ENCODE data around the gene F7. TPM values are rescaled to one million over a fixed set of nuclear protein-coding genes. Genes with fewer than 3 reads are reported as not detected.

F7 gene
- total and polyA plus RNA-seq, 2 donors (not counting 3 experiments of a cell fraction or from before 2014, with no cell fraction given): not detected

GRCh38 chr13:113083402-113084061 lies 22.1 kb upstream of the F7 start:
- H3K36me3 ChIP-seq (ENCODE audit: control insufficient read depth in 2 of 2, extremely low read depth in 1 of 2, insufficient read depth in 2 of 2, low read length in 2 of 2): no peaks in the 10 kb centered on the region
- H3K27ac ChIP-seq (ENCODE audit: insufficient read depth, low read depth, low read length): no peak overlapping the region
- dilution Hi-C loops (cut with MboI; ENCODE audit: extremely low pct_ligation_motif_present, low sequenced_read_pairs) (no loop called here), intact Hi-C loops (cut with micrococcal nuclease) (no loop called here)
- ChIA-PET POLR2A (no interaction called here), CTCF (no interaction called here)
- no peaks in the 10 kb centered on the region for H3K4me1 ChIP-seq (ENCODE audit: control insufficient read depth, extremely low read depth, insufficient read depth, low read length)
- no peak overlapping the region for H2AFZ ChIP-seq (ENCODE audit: low read depth, low read length)
- no peaks in the 10 kb centered on the region for H4K20me1 ChIP-seq (replicated peaks; ENCODE audit: control insufficient read depth, extremely low read depth, insufficient read depth, low read length)
- H3K9ac ChIP-seq (replicated peaks; ENCODE audit: extremely low read depth, insufficient read depth, low read length): no peak overlapping the region
- FAIRE-seq (no peak), DNase-seq (ENCODE audit: low read depth, low spot score) (no peak)
- BruUV-seq (replicated peaks): no TSS peak
- H3K9me3 ChIP-seq (replicated peaks; ENCODE audit: control insufficient read depth, insufficient read depth, low read length): no peaks in the 10 kb centered on the region
- TF ChIP-seq JUN (IDR thresholded peaks at IDR 0.05; ENCODE audit: borderline replicate concordance, insufficient read depth, insufficient read length, low read depth) (no peak), POLR2A (IDR thresholded peaks at IDR 0.05; ENCODE audit: low read depth, low read length) (no peak), EZH2 (IDR thresholded peaks at IDR 0.05; ENCODE audit: borderline replicate concordance, low read depth, low read length, severe bottlenecking) (no peak), POLR2AphosphoS5 (IDR thresholded peaks at IDR 0.05; ENCODE audit: insufficient read depth, low read depth, low read length) (no peak), GATA2 (IDR thresholded peaks at IDR 0.05; ENCODE audit: insufficient read depth, insufficient read length, low read depth, low read length) (no peak), MYC (IDR thresholded peaks at IDR 0.05; ENCODE audit: low read depth, low read length) (no peak), FOS (IDR thresholded peaks at IDR 0.05; ENCODE audit: borderline replicate concordance, insufficient read depth, low read length) (no peak)
- TF ChIP-seq, protein P1, sequence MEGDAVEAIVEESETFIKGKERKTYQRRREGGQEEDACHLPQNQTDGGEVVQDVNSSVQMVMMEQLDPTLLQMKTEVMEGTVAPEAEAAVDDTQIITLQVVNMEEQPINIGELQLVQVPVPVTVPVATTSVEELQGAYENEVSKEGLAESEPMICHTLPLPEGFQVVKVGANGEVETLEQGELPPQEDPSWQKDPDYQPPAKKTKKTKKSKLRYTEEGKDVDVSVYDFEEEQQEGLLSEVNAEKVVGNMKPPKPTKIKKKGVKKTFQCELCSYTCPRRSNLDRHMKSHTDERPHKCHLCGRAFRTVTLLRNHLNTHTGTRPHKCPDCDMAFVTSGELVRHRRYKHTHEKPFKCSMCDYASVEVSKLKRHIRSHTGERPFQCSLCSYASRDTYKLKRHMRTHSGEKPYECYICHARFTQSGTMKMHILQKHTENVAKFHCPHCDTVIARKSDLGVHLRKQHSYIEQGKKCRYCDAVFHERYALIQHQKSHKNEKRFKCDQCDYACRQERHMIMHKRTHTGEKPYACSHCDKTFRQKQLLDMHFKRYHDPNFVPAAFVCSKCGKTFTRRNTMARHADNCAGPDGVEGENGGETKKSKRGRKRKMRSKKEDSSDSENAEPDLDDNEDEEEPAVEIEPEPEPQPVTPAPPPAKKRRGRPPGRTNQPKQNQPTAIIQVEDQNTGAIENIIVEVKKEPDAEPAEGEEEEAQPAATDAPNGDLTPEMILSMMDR (IDR thresholded peaks at IDR 0.05; ENCODE audit: extremely low read depth in 1 of 2, insufficient read depth in 1 of 2, low read depth in 1 of 2, low read length in 2 of 2): no peak
- TF ChIP-seq, protein P2, sequence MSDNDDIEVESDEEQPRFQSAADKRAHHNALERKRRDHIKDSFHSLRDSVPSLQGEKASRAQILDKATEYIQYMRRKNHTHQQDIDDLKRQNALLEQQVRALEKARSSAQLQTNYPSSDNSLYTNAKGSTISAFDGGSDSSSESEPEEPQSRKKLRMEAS (IDR thresholded peaks at IDR 0.05; ENCODE audit: insufficient read depth, insufficient read length): no peak
- no peaks in the 10 kb centered on the region for H3K9me1 ChIP-seq (replicated peaks; ENCODE audit: control insufficient read depth, extremely low read depth, insufficient read depth, low read length)
- H3K27me3 ChIP-seq (ENCODE audit: control insufficient read depth in 2 of 2, insufficient read depth in 2 of 2, low read length in 2 of 2): no peaks in the 10 kb centered on the region
- H3K4me3 ChIP-seq (replicated peaks in 1 of 3; ENCODE audit: insufficient read depth in 1 of 3, low read depth in 1 of 3, low read length in 3 of 3): no peak overlapping the region
- H3K79me2 ChIP-seq (ENCODE audit: control insufficient read depth, insufficient read depth, low read length): no peaks in the 10 kb centered on the region
- H3K4me2 ChIP-seq (ENCODE audit: insufficient read depth, low read length): no peak overlapping the region
